ENCODE data around the gene FNDC3B.

GRCh38 chr3:172213200-172213599, 173.8 kb downstream of the FNDC3B start:
- TF ChIP-seq POLR2AphosphoS5 (IDR thresholded peaks at IDR 0.05) (no peak), EP300 (IDR thresholded peaks at IDR 0.05) (no peak)
- TF ChIP-seq, protein P1, sequence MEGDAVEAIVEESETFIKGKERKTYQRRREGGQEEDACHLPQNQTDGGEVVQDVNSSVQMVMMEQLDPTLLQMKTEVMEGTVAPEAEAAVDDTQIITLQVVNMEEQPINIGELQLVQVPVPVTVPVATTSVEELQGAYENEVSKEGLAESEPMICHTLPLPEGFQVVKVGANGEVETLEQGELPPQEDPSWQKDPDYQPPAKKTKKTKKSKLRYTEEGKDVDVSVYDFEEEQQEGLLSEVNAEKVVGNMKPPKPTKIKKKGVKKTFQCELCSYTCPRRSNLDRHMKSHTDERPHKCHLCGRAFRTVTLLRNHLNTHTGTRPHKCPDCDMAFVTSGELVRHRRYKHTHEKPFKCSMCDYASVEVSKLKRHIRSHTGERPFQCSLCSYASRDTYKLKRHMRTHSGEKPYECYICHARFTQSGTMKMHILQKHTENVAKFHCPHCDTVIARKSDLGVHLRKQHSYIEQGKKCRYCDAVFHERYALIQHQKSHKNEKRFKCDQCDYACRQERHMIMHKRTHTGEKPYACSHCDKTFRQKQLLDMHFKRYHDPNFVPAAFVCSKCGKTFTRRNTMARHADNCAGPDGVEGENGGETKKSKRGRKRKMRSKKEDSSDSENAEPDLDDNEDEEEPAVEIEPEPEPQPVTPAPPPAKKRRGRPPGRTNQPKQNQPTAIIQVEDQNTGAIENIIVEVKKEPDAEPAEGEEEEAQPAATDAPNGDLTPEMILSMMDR (IDR thresholded peaks at IDR 0.05) = no peak
